NCI-H345 treated with DMSO at 0.1 percent for 48 hours (cell line): ENCODE results near the gene POMT2.

Source experiments
- DNase-seq: peaks from one replicate; lab custom pipeline; 2025; ENCODE audit not compliant: unreplicated experiment; lab: John Stamatoyannopoulos, UW

The POMT2 gene

DNA sequence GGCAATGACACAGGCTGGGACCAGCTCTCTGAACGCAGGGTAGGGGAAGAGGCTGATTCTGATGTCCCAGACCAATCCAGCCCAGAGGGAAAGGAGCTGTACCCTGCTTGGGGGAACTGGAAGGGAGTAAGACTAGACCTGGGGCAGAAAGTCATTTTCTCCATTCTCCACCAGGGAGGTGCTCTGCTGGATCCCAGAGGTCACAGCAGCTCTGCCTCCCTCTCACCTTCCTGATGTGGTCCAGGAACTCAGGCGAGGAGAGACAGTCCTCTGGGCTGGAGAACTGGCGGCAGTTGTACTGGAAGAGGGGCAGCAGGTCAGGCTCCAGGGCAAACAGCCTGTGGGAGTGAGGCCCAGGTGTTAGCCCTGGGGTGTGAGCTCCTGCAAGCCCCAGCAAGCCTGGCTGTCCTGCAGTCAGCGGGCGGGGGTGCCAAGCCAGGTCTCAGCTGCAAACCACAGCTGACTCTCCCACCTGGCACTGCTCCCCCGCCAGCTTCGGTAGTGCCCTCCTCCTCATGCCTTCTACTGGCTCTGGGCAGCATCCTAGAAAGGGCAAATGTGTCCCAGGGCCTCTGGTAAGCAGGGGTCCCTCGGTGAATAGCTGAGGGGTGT, 51.6 kb downstream of the POMT2 start:
- no peak for DNase-seq

DNA sequence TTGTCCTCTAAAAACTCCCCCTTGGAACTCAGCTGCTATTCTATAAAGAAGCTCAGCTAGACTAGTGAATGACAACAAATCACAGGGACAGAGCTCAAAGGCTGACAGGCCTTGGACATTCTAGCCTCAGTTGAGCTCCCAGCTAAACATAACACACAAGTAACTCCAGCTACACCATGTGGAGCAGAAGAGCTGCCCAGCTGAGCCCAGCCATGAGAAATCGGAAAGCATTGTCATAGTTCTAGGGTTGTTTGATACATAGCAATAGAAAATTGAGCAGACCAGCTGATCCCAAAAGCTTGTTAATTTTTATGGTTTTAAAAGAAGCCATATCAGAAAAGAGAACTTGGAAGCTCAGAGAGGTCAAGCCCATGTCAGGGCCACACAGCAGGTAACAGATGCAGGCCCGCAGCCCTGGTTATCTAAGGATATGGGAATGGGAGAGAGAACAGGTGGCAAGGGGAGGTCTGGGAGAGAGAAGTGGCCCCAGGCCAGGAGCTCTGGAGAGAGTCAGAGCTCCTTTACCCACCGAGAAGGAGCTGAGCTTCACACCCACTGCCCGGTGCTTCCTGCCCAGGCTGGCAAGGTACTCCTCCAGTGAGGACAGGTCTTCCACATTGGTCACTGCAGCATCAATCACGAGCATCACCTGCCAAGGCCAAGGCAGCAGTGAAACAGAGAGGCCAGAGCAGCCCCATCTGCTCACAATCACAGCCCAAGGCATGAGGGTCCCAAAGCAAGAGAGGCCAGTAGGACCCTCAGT, 52.6 kb downstream of the POMT2 start:
- no peak for DNase-seq

DNA sequence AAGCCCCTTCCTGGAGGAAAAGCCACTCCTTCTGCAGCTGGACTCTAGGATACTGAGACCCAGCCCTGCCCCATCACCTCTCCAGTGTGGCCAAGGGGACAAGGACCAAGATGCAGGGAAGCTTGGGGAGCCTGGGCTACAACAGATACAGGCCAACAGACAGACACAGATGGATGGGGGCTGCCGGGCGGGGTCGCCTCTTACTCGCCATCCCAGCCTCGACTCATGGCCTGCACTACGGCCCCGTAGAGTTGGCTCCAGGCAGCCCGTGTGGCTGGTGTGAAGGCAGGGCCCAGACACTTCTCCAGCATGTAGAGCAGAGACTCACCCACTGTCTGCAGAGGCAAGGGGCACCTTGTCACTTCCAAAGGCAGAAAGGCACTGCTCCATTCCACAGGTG, 54.3 kb downstream of the POMT2 start:
- DNase-seq, result no peak

DNA sequence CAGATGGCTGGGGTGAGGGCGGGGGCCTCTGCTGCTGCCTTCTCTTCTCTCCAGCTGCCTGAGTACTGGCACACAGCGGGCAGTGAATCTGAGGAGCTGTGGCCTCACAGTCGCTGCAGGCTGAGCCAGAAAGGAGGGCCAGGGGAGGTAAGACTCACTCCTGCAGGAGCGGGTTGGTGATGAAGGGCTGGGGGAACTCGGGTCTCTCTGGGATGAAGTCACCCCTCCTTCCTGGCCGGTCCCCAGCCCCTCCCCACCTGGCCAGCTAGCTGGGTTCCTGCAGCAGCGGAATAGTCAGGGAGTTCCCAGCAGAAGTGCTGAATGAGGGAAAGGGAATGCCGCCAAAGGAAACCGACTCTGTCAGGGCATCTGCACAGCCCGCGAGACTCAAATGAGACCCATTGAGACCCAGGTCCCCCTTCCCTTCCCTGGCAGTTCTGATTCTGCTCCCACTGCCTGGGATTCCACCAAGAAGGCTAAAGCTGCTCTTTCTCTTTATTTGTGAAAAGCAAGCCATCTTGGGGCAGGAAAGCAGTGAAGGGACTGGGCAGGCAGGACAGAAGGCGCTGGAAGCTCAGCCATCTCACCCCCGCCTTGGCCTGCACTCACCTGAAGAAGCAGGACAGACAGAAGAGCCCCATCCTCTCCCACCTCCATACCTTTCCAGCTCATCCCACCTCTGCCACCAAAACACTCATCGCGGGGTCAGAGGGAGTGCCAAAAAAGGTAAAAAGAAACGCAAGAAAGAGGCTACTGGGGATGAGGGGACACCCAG, 54.9 kb downstream of the POMT2 start:
- DNase-seq, result no peak

DNA sequence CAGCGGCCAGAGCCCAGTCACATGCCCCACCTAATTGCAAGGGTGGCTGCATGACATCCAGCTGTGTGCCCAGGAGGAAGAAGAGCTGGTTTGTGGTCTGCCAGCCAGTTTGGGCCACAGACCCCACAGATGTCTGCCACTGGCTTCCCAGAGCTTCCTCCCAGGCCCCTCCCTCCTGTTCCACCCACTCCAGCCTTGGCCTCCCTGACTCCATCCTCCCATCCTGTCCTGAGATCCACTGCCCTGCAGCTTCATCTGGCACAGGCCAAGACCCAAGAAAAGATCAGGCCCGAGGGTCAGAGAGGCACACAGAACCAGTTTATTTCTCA, 55.5 kb downstream of the POMT2 start:
- DNase-seq, result no peak

DNA sequence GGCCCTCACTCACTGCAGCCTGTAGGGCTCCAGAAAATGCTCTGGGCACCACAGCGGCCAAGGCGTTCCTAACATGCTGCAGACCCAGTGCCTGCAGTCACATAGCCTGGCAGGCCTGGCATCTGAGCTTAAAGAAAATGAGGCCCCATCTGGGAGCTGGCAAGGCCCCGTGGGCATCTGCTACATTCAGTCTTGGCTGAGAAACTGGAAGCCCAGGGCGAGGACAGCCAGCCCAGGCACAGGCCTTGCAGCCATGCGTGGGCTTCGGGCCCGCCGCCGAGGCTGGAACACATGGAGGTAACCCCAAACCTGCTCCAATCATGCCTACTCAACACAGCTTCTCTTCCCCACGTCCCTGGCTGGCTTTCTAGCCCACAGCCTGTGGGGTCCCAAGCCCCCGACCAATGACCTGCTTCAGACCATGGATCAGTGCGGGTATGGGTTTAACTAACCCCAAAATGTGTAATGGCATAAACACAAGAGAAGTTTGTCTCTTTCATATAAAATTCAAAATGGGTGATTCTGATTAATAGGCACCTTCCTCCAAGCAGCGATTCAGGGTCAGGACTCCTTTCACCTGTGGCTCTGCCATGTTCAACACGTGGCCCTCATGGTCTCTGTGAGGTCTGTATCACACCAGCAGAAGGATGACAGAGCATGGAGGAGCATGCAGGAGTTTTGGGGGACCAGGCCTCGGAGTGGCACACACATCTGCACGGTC, 56.1 kb downstream of the POMT2 start:
- DNase-seq, result no peak

DNA sequence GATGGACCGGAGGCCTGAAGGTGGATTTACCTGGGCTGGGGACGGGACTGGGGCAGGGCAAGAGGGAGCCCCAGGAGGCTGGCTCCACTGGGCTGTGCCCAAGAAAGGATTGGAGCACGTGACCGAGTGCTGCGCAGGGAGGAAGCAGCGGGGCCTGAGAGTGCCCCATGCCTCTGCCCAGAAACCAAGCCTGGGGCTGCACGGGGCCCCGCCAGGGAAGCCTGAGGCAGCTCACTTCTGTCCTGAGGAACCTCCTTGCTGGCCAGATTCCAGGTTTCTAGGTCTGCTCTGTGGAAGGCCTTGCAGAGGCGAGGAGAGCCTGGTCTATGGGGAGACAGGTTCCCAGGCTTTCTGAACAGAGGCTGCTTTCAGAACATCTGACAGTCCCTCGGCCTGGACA, 60.1 kb downstream of the POMT2 start:
- DNase-seq, result no peak

DNA sequence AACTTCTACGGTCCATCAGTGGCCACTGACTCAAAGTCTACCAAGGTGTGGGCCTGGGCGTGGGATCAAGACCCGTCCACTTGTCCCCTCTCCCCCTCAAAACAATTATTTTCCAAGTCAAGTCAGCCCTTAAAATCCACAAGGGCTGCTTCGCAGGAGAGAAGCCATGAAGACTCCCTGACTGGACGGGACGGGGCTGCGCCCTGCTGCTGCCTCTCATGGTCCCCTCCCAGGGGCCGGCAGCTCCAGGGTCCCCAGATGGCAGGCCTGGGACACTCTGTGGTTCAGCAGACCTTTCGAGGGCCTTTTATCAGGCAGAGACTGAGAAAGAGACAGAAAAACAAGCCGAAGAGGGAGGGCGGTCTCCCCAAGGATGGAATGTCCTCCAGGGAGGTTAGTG, 60.5 kb downstream of the POMT2 start:
- DNase-seq, result no peak

DNA sequence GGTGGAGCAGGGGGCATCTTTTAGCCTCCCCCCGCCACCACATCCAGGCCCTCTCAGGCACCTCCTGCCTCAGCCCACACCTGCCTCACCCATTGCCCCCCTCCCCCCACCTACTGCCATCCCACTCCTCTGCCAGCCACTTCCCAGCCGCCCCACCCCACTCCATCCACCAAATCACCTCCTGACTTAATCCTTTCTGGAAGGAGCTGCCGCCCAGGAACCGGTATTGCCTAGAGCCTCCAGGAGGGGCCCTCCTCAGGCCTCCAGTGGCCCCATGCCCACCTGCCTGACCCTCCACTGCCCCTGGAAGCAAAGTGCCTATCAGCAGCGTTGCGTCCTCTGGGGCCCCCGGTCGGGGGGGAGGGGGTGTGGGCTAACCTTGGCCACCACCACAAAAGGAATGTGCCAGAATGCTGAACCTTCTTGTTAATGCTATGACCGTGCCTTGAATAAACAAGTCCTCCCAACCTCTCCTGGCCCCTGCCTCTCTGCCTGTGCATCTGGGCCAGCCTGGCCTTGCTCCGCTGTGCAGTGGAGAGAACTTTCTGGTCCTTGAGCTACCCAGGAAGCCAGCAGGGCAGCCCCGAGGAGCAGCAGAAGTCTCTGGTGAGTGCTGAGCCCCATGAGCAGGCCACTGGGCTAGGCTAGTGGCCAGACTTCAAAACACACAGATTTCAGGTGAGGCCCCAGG, 61.5 kb downstream of the POMT2 start:
- no peak for DNase-seq

DNA sequence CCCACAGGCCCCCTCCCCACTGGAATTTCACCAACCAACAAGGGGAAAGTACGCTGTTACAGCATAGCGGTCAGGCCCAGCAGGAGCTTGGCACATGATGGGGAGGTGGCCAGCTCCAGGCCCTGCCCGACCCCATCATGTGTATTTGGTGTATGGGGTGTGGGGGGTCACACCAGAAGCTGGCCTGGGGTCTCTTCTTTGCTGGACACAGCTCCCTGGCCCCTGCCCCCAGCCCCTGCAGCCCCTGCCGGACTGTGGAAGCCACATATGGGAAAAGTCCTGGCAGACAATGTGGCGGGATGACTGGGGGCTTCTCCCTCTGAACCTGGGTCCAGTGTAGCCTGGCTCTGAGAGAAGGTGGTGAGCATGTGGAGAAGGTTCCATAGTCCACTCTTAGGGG, 62.1 kb downstream of the POMT2 start:
- DNase-seq, result no peak

DNA sequence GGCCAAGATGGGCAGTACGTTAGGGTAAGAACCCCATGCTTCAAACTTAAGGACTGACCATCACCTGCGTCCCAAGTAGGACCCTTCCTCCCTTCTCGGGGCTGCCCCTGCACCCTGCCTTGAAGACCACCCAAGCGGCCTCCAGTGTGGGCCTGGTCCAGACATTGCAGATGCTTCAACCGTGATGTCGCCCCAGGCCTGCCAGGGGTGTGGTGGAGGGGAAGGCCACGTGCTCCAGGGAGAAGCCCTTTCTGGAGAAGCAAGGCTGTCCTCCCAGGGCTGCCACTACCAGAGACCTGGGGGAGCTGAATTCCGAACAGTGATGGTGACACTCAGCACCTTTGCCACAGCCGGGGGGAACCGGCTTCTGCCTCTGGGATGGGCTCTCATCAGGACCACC, 63.0 kb downstream of the POMT2 start:
- no peak for DNase-seq

DNA sequence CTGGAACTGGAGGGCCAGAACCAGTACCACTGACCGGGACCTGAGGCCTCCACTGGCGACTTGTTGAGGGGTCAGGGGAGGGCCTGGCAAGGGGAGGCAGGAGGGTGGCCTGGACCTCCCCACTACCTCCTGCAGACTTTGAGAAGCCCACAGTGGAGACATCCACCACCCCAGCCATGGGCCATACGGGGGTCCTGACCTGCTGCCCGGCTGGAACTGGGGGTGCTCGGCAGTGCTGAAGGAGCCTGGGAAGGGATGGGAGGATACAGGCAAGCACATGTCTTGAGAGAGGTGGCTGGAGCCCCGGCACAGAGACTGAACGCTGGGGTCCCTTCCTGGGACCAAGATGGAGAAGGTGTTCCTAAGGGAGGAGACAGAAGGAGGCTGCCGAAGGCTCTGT, 64.0 kb downstream of the POMT2 start:
- no peak for DNase-seq

DNA sequence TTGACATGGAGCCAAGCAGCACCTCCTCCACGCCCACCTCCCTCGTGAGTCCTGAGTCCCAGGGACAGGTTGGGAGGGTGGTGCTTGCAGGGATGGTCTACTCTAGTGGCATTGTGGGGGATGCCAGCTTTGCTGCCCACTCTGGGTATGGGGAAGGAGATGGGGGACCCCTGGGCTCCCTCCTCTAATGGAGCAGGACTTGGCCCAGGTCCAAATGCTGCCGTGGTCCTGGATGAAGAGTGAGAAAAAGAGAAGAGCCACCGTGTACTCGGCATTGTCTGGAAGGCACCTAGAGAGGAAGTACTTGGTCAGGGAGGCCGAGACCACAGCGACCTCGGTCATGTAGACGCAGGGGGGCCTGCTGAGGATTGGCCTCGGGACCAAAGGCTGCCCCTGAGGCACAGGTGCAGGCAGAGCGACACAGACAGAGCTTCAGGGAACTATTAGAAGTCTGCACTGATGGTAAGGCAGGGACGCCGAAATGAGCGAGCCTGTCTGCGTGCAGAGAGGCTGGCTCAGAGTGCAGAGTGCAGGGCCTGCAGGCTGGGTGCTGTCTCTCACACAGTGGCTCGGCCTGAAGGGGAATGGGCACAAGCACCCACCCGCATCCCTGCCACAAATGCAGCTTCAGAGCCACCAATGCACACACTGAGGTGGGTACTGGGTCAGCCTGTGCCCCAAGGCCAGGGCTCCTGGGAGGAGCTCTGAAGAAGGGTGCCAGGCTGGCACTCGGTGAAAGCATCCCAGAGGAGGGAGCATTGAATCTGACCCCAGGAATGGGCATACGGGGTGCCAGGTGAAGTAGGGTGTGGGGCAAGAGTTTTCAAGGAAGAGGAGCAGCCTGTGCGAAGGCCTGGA, 67.1 kb downstream of the POMT2 start:
- no peak for DNase-seq

DNA sequence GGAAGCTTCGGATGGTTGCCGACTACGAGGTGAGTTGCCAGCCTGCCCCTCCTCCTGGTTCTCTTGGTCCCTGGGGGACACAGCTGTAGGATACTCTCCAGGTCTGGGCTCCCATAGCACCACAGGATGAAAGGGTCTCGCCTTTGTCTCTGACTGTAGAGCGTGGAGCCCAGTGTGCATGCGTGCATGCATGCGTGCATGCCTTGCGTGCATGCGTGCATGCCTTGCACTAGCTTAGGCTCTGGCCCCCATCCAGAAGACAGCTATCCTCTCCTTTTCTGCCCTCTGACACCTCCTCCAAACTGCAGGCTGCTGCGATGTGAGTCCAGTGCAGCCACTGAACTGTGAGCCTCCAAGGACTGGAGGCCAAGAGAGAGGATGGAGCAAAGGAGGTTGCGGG, 68.8 kb downstream of the POMT2 start:
- no peak for DNase-seq

DNA sequence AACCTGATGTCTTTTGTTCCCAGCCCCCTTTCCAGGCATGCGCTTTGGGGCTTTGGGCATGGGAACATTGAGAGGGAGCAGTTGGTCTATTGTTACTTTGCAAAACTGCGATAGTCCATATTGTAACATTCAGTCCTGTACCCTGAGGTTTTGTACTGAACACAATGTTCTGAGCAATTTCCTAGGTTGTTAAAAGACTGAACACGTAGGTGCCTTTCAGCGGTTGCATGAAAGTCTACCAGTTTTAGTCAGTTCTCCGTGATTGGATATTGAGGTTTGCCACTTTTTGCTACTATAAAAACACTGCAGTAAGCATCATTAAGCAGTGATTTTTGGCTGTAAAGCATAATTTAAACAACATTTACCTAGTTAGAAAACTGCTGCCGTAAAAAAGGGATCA, 69.8 kb downstream of the POMT2 start:
- DNase-seq, result no peak

DNA sequence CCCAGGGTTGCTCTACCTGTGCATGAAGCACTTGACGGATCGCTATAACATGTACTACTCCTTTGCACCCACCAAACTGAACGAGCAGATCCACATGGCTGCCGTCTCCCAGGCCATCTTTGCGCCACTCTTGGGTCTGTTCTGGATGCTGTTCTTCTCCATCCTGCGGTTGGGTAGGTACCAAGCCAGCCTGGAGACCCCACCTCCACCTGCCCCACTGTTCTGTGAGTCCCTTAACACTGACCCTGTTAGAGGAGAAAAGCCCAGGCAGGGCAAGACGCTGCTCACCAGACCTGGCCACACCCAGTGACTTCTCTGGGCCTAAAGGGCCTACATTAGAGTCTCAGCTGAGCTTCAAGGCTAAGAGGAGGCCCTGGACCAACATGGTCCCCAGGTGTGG, 71.4 kb downstream of the POMT2 start:
- DNase-seq, result no peak

DNA sequence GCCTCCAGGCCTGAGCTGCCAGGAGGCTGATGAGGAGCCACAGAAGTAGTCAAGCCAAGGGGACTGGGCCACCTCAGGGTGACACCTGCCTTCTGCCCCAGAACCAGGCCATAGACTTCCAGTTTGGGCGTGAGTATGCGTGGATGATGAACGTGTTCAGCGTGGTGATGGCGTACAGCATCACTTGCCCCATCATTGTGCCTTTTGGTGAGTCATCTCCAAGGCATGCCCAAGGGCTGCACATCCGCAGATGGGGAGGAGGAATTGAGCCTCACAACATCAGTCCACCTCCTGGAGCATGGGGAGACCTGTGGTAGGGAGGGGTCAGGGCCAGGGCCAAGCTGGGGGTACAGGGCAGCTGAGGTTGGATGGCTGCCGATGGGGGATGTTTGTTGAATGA, 72.0 kb downstream of the POMT2 start:
- no peak for DNase-seq

DNA sequence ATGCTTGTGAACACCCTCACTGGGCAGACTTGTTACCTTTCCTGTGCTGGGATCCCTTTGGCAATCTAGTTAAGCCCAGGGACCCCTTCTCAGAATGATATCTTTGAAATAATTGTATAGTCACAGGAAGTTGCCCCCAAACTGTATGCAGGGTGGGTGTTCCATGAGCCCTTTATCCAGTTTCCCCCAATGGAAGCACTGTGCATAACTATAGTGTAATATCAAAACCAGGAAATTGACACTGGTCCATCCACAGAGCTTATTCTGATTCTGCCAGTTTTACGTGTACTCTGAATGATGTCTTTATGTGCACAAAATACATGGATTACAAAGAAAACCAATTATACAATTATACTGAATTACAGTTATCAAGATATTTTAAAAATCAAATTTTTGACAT, 73.9 kb downstream of the POMT2 start:
- DNase-seq, result no peak

DNA sequence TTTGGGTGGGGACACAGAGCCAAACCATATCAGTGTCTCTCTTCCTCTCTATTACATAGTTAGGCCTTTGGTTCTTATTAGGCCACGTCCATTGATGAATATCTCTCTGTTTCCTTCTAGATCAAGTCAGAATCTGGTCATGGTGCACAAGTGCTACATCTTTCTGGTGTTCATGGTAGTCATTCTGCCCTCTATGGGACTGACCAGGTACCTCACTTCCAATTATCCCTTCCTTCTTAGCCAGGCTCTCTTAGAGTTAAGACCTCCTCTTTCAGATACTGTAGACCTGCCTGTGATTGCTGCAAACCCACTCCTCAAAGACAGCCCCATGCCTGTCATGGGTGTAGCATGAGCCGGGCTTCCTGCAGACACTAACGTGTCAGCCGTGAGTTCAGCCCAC, 74.9 kb downstream of the POMT2 start:
- DNase-seq, result no peak

DNA sequence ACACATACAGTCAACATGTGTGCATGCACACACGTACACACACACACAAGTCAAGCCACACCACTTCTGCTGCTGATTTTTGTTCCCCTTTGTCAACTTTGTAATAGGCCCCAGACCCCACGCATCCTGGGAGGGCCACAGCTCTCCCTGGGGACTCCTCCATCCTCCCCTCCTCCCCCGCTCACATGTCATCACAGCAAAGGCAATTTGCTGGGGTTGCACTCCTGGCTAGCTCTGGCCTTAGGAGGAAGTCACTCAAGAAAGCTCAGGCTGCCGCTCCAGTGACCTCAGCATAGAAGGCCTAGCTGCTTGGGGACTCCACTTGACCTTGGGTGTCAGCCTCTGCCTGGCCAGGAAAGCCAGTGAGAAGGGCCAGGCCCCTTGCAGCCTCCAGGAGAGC, 76.8 kb downstream of the POMT2 start:
- DNase-seq, result no peak
